ENCODE data around the gene ATP5F1B. TPM values are rescaled to one million over a fixed set of nuclear protein-coding genes. Genes with fewer than 3 reads are reported as not detected.

ATP5F1B gene
- total RNA-seq, 1 donor, result 461 TPM

DNA sequence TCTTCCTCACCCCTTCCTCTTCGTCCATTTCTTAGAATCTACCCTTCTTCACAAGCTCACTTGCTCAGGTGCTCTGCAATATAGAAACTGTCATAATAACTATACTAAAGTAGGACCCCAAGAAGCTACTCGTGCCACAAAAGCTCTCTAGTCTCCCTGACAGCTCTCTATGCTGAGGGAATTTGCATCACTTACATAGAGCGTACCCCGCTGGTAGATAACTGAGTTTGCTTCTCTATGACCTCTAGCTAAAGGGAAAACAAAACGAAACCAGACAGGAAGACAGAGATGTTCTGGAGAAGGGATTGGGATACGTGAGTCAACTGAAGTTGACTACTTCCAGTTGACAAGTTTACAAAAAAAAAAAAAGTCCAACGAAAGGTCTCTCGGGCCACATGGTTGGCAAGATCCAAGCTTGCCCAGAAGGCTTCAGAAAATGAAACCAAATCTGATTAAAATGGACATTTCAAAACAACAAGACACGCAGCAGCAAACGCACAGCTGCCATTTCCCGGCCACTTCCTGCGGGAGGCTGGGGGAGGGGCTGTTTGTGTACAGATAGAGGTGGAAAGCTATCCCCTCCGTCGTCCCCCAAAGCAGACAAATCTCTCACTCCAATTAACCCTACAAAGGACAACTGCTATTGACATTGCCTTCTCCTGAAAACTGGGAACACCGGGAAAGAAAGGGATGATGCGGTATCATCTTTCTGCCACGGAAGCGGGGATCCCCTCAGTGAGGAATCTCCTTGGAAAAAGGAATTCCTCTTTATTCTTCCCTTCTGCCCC is 16.9 kb downstream of the ATP5F1B start:
- peak; percentile 24 to 74 (median 56) for DNase-seq (ENCODE audit: low read depth in 2 of 3, low spot score in 2 of 3)

- peak in 1 of 3 donors; percentile 23 for DNase-seq (ENCODE audit: low read depth in 2 of 3, low spot score in 2 of 3)
Observed at GRCh38 chr12:56626701-56627100, 19.1 kb downstream of the ATP5F1B start.

DNA sequence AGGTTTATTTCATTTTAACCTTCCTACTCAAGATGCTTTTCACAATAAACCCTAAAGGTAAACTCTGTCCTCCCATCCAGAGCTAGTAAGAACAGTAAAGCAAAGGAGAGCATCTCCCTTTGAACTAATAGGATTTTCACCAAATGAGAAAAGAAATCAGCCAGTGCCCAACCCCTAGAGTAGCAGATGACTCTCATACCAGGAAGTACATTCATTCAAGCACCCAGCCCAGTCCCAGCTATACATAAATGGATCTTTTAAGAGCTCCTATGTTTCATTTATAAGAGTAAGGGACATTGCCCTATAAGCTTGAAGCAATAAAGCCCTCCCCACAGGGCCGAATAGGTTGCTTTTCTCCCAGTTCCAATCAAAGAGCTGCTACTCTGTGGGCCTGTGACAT is 23.2 kb downstream of the ATP5F1B start:
- no peak for DNase-seq (ENCODE audit: low read depth in 2 of 3, low spot score in 2 of 3)

DNA sequence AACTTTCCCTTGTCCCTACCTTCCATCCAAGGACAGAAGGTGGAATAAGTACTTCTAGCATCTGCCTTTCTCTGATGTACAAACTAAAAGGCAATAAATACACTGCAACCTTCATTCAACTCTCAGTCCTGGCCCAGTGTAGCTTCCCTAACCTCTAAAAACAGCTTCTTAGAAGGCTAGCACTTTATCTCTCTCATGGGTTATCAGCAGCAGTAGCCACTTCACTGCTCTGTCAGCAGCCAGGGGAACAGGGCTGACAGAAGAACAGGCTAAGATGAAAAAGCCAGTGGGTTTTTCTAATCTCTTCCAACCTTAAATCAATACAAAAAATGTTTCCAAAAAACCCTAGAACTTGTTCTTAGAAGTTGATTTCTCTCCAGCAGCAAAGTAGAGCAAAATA is 28.9 kb downstream of the ATP5F1B start:
- no peak for DNase-seq (ENCODE audit: low read depth in 2 of 3, low spot score in 2 of 3)

GRCh38 chr12:56616244-56616643 is 29.5 kb downstream of the ATP5F1B start:
- no peak for DNase-seq (ENCODE audit: low read depth in 2 of 3, low spot score in 2 of 3)

DNA sequence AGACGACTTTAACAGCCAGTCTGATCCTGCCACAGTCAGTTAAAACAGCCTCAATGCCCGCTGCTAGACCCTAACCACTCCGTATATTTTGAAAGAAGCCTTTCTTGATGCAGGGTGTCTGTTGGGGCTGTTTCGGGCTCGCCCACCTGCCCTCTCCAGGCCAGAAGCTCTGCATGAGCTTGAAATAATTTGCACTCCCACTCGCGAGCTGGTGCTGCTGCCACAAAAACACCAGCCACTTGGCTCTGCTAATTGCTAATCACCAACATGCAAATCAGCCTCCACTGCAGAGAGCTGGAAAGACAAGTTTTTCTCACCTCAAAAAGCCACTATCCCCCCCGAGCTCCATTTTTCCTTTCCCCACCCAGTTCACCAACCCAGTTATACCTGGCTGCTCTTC is 31.2 kb downstream of the ATP5F1B start:
- DNase-seq (ENCODE audit: low read depth in 2 of 3, low spot score in 2 of 3), result no peak

- no peak for DNase-seq (ENCODE audit: low read depth in 2 of 3, low spot score in 2 of 3)
Observed at GRCh38 chr12:56604355-56604754, 41.4 kb downstream of the ATP5F1B start.

GRCh38 chr12:56602239-56602638 is 43.5 kb downstream of the ATP5F1B start:
- DNase-seq (ENCODE audit: low read depth in 2 of 3, low spot score in 2 of 3), result no peak

DNA sequence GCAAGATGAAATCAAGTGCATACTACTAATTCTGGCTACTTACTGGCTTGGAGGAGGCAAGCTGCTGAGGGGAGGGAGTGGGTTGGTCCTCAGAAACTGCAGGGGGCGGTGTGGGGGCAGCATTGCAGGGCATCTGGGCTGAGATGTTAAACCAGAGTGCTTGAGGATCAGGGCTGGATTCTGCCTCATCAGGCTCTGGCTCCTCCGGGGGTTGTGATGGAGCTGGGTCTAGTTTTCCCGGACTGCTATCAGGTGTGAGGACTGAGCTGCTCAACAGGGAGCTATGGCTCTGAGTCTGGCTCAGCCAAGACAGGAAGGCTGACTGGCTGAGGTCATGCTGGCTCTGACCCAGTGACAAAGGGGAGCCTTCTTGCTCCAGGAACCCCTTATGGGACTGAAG is 44.3 kb downstream of the ATP5F1B start:
- peak in 2 of 3 donors; percentile 39 to 58 for DNase-seq (ENCODE audit: low read depth in 2 of 3, low spot score in 2 of 3)

- no peak for DNase-seq (ENCODE audit: low read depth in 2 of 3, low spot score in 2 of 3)
Observed at GRCh38 chr12:56600753-56601152, 45.0 kb downstream of the ATP5F1B start.

DNA sequence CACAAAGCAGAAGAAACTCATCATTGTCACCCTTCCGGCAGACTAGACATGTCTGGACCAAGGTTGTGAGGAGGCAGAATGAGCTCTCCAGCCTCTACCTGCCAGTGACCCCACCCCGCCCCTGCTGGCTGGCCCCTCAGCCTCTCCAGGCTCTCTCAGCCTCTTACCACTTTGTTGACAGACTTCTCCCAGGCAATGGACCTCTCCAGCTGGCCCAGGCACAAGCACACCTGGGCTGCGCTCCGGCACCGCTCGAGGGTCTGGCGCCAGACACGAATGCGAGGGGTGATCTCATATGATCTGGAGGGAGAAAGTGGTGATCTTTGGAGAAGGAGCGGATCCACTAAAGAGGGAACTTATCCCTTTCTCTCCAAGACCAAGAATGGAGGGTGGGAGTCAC is 46.0 kb downstream of the ATP5F1B start:
- DNase-seq (ENCODE audit: low read depth in 2 of 3, low spot score in 2 of 3), result no peak

- no peak for DNase-seq (ENCODE audit: low read depth in 2 of 3, low spot score in 2 of 3)
Observed at GRCh38 chr12:56599041-56599440, 46.7 kb downstream of the ATP5F1B start.

- no peak for DNase-seq (ENCODE audit: low read depth in 2 of 3, low spot score in 2 of 3)
Observed at GRCh38 chr12:56596815-56597214, 49.0 kb downstream of the ATP5F1B start.

DNA sequence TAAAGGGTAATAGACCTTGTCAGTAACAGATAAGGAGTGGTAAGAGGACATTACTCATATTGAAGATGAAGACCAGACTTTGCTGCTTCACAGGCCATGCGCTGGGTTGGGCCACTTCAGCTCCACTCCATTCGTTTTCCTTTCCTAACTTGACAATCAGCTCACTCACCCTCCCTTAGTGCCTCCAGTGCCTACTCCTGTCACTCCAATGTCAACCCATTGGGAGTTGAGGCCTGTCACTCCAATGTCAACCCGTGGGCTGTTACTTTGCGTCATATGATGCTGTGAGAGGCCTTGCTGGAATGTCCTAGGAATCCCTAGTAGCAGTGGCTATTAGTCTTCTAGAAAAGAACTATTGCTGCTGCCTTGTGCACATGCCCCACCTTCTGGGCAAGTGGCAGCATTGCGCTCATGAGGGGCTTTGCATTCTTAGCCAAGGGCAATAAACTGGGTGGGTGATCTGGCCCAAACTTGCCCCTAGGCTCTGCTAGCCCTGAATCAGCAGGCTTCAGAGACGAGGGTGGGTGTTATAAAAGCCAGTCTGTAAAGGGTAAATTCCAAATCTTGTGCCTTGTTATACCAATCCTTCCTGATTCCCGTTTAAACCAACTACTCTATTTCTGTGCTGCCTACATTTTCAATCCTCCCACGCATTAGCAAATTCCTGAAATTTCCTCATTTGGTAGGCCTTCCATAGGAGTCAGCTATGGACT is 51.7 kb downstream of the ATP5F1B start:
- DNase-seq (ENCODE audit: low read depth in 2 of 3, low spot score in 2 of 3), result peak; percentile 31 to 79 (median 58)

DNA sequence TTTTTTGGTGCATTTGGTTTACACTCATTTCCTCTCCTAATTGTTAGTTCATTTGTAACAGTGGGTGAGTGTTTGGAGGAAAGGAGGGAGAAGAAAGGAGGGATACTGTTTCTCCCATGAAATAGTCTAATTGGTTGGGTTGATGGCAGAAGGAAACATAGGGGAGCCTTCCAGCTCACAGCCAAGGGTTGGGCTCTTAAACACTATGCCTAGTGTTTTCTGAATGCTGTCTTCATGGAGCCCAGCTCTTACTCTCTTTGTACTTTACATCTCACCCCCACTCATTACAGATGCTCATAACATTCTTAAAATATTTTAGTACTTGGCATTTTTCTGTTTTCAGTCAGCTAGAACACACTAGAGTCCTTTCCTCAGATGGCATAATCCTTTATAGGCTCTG is 53.8 kb downstream of the ATP5F1B start:
- no peak for DNase-seq (ENCODE audit: low read depth in 2 of 3, low spot score in 2 of 3)

GRCh38 chr12:56591126-56591525 is 54.7 kb downstream of the ATP5F1B start:
- DNase-seq (ENCODE audit: low read depth in 2 of 3, low spot score in 2 of 3), result no peak

DNA sequence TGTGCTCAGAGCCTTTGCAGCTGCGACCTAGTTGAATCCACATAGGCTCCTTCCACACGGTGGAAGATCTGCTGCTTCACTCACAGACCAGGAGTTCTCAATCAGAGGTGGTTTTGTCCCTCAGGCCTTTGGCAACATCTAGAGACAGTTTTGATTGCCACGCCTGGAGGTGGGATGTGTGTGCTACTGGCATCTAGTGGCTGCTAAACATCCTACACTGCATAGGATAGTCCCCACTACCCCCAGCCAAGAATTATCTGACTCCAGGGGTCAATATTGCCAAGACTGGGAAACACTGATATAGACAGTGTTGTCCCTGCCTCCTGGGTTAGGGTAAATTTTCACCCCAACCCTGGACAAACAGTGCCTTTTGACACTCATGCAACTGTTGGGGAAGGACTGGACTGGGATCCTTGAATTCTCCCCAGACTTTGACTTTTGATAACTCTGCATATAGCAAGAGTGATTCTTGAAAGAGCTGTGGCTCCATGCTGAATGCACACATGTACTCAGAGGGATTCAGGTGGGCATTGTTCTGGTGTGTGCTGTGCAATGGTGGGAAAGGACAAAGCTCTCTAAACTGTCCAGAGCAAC is 55.5 kb downstream of the ATP5F1B start:
- DNase-seq (ENCODE audit: low read depth in 2 of 3, low spot score in 2 of 3), result peak in 1 of 3 donors; percentile 58

DNA sequence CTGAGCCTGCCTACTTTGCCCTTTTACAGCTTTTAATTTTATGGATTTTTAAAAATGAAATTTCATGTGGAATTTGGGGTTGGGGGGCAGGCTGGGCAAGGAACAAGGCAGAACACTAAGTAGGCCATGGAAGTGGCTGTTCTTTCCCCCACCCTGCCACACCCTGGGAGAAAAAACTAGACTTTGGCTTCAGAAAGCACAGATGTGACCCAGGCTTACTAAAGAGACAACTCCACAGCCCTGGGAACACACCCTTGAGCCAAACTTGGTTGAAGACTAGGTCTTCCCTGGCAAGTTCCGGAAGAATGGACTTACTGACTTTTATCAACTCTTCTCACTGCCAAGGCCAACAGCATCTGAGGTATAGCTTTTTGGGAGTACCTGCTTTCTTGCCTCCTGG is 56.0 kb downstream of the ATP5F1B start:
- DNase-seq (ENCODE audit: low read depth in 2 of 3, low spot score in 2 of 3), result no peak

All from hematopoietic multipotent progenitor cell (in vitro differentiated cells).